Measurements from ENCODE around the gene GRK5. TPM values are rescaled to one million over a fixed set of nuclear protein-coding genes. Genes with fewer than 3 reads are reported as not detected.

The GRK5 gene
- total RNA-seq, 4 donors from 2014 or later = 6.2 to 12.5 (median 9.1) TPM

DNA sequence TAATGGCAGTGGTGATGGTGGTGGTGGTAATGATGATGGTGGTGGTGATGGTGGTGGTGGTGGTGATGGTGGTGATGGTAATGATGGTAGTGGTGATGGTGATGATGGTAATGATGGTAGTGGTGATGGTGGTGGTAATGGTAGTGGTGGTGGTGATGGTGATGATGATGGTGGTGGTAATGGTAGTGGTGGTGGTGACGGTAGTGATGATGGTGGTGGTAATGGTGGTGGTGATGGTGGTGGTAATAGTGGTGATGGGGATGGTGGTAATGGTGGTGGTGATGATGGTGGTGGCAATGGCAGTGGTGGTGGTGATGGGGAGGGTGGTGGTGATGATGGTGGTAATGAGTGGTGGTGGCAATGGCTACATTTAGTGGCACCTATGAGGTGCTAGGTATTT is 105.7 kb downstream of the GRK5 start:
- no peaks in the 10 kb centered on the region for H3K27me3 ChIP-seq
- H3K27ac ChIP-seq = peak overlapping the region in 1 of 4 donors; percentile 72
- intact Hi-C loops (cut with DNase I; ENCODE audit: low total_unique reads) = no loop called here
- H3K36me3 ChIP-seq = no peaks in the 10 kb centered on the region
- no peak overlapping the region for H3K4me3 ChIP-seq
- H3K4me1 ChIP-seq = peaks cover 20 to 26% of the 10 kb centered on the region in 2 donors
- no peaks in the 10 kb centered on the region for H3K9me3 ChIP-seq
- ATAC-seq = no peak
- DNase-seq = no peak
- TF ChIP-seq POLR2A (IDR thresholded peaks at IDR 0.05) (no peak), CTCF (IDR thresholded peaks at IDR 0.05 in 4 of 5, conservative IDR thresholded peaks at IDR 0.05 in 1 of 5) (no peak)
- in situ Hi-C loops (cut with MboI; ENCODE audit: low sequenced_read_pairs in 4 of 4) = no loop called here

- ATAC-seq = no peak
- intact Hi-C loops (cut with DNase I; ENCODE audit: low total_unique reads) = no loop called here
- DNase-seq = no peak
These were observed 106.3 kb downstream of the GRK5 start for GRCh38 chr10:119313644-119314043.

DNA sequence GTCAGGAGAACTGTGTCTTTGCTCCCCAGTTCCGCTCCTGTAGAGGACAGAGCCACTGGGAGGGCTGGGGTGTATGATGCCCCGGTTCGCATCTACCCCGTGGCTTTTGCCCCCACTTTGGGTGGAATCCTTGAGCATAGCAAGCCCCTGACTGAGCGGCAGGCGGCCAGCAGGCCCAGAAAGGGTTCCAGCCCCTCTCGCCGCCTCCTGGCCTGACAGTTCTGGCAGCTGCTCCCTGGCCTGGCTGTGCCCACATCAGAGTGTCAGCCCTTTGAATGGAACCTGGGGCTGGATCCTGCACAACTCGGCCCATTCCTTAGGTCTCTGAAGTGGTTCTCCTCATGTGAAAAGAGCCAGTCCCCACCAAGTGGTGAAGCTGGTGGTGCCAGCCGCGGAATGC is 106.7 kb downstream of the GRK5 start:
- in situ Hi-C loops (cut with MboI; ENCODE audit: low sequenced_read_pairs in 4 of 4) = no loop called here
- H3K9me3 ChIP-seq = no peaks in the 10 kb centered on the region
- H3K4me3 ChIP-seq = no peak overlapping the region
- intact Hi-C loops (cut with DNase I; ENCODE audit: low total_unique reads) = no loop called here
- H3K36me3 ChIP-seq = no peaks in the 10 kb centered on the region
- DNase-seq (no peak), ATAC-seq (no peak)
- H3K27me3 ChIP-seq = no peaks in the 10 kb centered on the region
- H3K4me1 ChIP-seq = peaks cover 20 to 26% of the 10 kb centered on the region in 2 donors
- peak overlapping the region; percentile 36 to 75 (median 72) for H3K27ac ChIP-seq
- TF ChIP-seq CTCF (IDR thresholded peaks at IDR 0.05 in 4 of 5, conservative IDR thresholded peaks at IDR 0.05 in 1 of 5) = no peak
- TF ChIP-seq POLR2A (IDR thresholded peaks at IDR 0.05) = no peak

More at GRCh38 chr10:119313644-119314043, 106.3 kb downstream of the GRK5 start:
- in situ Hi-C loops (cut with MboI; ENCODE audit: low sequenced_read_pairs in 4 of 4) = no loop called here
- no peaks in the 10 kb centered on the region for H3K27me3 ChIP-seq
- no peaks in the 10 kb centered on the region for H3K36me3 ChIP-seq
- no peak overlapping the region for H3K4me3 ChIP-seq
- H3K4me1 ChIP-seq = peaks cover 20 to 26% of the 10 kb centered on the region in 2 donors
- peak overlapping the region; percentile 36 to 75 (median 72) for H3K27ac ChIP-seq
- TF ChIP-seq CTCF (IDR thresholded peaks at IDR 0.05 in 4 of 5, conservative IDR thresholded peaks at IDR 0.05 in 1 of 5) = no peak
- no peak for TF ChIP-seq POLR2A (IDR thresholded peaks at IDR 0.05)
- H3K9me3 ChIP-seq = no peaks in the 10 kb centered on the region

- Histone ChIP-seq H3K4me1 (peaks cover 20 to 26% of the 10 kb centered on the region in 2 donors), H3K27me3 (no peaks in the 10 kb centered on the region), H3K9me3 (no peaks in the 10 kb centered on the region), H3K27ac (peak overlapping the region; percentile 71 to 75 (median 72)), H3K36me3 (no peaks in the 10 kb centered on the region), H3K4me3 (no peak overlapping the region)
- ATAC-seq (no peak), DNase-seq (no peak)
- TF ChIP-seq POLR2A (IDR thresholded peaks at IDR 0.05) = no peak
- TF ChIP-seq CTCF (IDR thresholded peaks at IDR 0.05 in 4 of 5, conservative IDR thresholded peaks at IDR 0.05 in 1 of 5) = no peak
- intact Hi-C loops (cut with DNase I; ENCODE audit: low total_unique reads) = no loop called here
- in situ Hi-C loops (cut with MboI; ENCODE audit: low sequenced_read_pairs in 4 of 4) = no loop called here
These were observed 107.1 kb downstream of the GRK5 start for GRCh38 chr10:119314486-119314885.
